Measurements from ENCODE around the gene RCCD1. TPM values are rescaled to one million over a fixed set of nuclear protein-coding genes. Genes with fewer than 3 reads are reported as not detected.
A peak's percentile ranks its signal among the peaks of the same experiment; 100 is the strongest.

RCCD1 gene
- total and polyA plus RNA-seq, 9 of the 15 experiments (the other 6 are each of a cell fraction or from before 2014, with no cell fraction given), result 11.1 to 51.4 (median 24.7) TPM

DNA sequence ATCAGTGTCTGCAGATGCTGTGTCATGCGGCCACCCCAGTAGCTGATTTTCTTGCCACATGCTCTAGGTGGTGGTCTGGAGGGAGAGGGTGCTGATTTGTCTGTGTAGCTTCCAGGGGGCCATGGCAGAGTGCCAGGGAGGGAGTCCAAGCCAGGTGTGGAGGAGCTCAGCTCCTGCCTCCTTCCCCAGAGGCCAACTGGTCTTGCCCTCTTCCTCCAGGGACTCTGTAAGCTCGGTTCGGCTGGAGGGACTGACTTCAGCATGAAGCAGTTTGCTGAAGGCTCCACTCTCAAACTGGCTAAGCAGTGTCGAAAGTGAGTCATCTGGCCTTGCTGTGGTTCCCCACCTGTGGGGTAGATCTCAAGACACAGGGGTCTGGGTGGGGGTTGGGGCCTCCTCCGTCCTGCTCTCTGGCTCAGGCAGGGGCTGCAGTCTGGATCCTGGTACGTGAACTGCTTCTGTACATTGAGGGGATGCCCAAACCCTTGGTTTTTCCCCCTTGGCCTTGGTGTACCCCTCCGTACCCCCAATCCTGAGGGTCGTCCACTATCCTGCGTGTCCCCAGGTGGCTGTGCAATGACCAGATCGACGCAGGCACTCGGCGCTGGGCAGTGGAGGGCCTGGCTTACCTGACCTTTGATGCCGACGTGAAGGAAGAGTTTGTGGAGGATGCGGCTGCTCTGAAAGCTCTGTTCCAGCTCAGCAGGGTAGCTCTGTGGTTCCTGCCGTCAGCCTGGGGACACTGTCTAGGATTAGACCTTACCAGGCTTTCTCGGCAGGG is 6.9 kb upstream of the RCCD1 start (continued):
- TF ChIP-seq ZNF316 (IDR thresholded peaks at IDR 0.05), result peak; percentile 72; the same call in 1 of the 2 replicates
- peak; percentile 57; the same call in 1 of the 2 replicates for TF ChIP-seq MAFG (tag; conservative IDR thresholded peaks at IDR 0.05)
- TF ChIP-seq, protein P1, sequence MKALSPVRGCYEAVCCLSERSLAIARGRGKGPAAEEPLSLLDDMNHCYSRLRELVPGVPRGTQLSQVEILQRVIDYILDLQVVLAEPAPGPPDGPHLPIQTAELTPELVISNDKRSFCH (CRISPR knock-in tag; IDR thresholded peaks at IDR 0.05), result no peak
- TF ChIP-seq, protein P1 (tag; IDR thresholded peaks at IDR 0.05), result no peak
- no peak for TF ChIP-seq TCF3 (CRISPR knock-in tag; IDR thresholded peaks at IDR 0.05)
- no peak for TF ChIP-seq STAT5A (IDR thresholded peaks at IDR 0.05; ENCODE audit: borderline replicate concordance, low read length)
- no peak for TF ChIP-seq RHOXF2B (CRISPR knock-in tag; conservative IDR thresholded peaks at IDR 0.05)
- no peak for TF ChIP-seq SMARCC2 (IDR thresholded peaks at IDR 0.05; ENCODE audit: low read depth)
- no peak for TF ChIP-seq BRF1 (IDR thresholded peaks at IDR 0.05; ENCODE audit: borderline replicate concordance, extremely low read depth, insufficient read length)
- TF ChIP-seq NFRKB (IDR thresholded peaks at IDR 0.05; ENCODE audit: low read depth), result no peak

DNA sequence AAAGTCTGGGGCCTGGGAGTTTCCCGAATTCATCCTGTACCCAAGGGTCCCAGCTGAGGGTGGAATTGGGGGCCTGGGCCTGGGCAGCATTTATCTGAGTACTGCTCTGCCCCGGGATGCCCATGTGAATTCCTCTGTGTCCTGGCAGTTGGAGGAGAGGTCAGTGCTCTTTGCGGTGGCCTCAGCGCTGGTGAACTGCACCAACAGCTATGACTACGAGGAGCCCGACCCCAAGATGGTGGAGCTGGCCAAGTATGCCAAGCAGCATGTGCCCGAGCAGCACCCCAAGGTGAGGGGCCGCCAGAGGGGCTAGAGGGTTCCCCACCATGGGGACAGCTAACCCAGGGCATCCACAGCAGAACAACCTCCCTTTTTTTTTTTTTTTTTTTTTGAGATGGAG is 6.2 kb upstream of the RCCD1 start:
- Histone ChIP-seq H3K9me3 (replicated peaks; ENCODE audit: control insufficient read depth, insufficient read depth, low read depth, low read length) (no peaks in the 10 kb centered on the region), H3K27ac (ENCODE audit: extremely low read depth, low read depth, low read length) (no peak overlapping the region; the same call in 2 of the 3 replicates), H3K4me3 (no peak overlapping the region), H3K9ac (ENCODE audit: insufficient read depth in 1 of 2, low read depth in 2 of 2, low read length in 2 of 2) (peak overlapping the region in 1 of 2 experiments; percentile 1; a peak in 1 of 4 replicates), H3K36me3 (ENCODE audit: control insufficient read depth, insufficient read depth, low read length) (peaks cover 87% of the 10 kb centered on the region), H2AFZ (ENCODE audit: low read depth, low read length) (no peak overlapping the region), H4K20me1 (replicated peaks; ENCODE audit: control insufficient read depth, insufficient read depth, low read length) (0 out of 2 replicates have a peak, but pooled peaks cover 5% of the 10 kb centered on the region), H3K4me2 (ENCODE audit: insufficient read depth, low read length) (no peak overlapping the region), H3K79me2 (ENCODE audit: control insufficient read depth, insufficient read depth, low read length) (no peaks in the 10 kb centered on the region), H3K27me3 (ENCODE audit: control insufficient read depth in 2 of 2, insufficient read depth in 2 of 2, low read length in 2 of 2) (no peaks in the 10 kb centered on the region), H3K4me1 (replicated peaks in 1 of 2; ENCODE audit: control insufficient read depth in 2 of 2, insufficient read depth in 2 of 2, low read length in 2 of 2) (peaks cover 13 to 36% of the 10 kb centered on the region in 2 experiments; a peak in 4 of 5 replicates), H3K9me1 (ENCODE audit: control insufficient read depth, insufficient read depth, low read length) (peaks cover 3% of the 10 kb centered on the region)
- intact Hi-C loops (cut with micrococcal nuclease), result loop anchor here (5.0 kb wide), 1 partner anchor 84 kb away; no protein-coding TSS in a partner anchor
- 92% methylated on average over 7 of the region's 8 CpGs for WGBS (ENCODE audit: insufficient coverage, low coverage, missing lambda C conversion rate)
- no TSS peak for BruUV-seq (replicated peaks)
- in situ Hi-C loops (cut with MboI), result no loop called here
- 0 out of 2 replicates have a peak, but pooled peaks have one; percentile 7 for TF ChIP-seq POLR2G (IDR thresholded peaks at IDR 0.05; ENCODE audit: low read depth, low read length)
- TF ChIP-seq MXI1 (IDR thresholded peaks at IDR 0.05; ENCODE audit: low read depth, low read length), result no peak
- ChIA-PET POLR2A (interaction anchor here (0.8 to 2.5 kb wide), 6 partner anchors 9 to 74 kb away, joined by 3 to 20 read pairs (median 8); partner anchors contain the start of genes HDDC3 and UNC45A), CTCF (ENCODE audit: low intra/inter-chr PET ratio) (no interaction called here)
- ATAC-seq (no peak), FAIRE-seq (no peak), DNase-seq (ENCODE audit: extremely low read depth in 1 of 4, low spot score in 3 of 4) (no peak)

All from K562 (cell line).